Natural killer cell treated with Interleukin-12 subunit alpha and Interleukin-12 subunit beta and Interleukin-15 and Interleukin-18, amount 100 ng/mL, for 72 hours (primary cell): Measurements from ENCODE around the gene SENP3. TPM values are rescaled to one million over a fixed set of nuclear protein-coding genes. Genes with fewer than 3 reads are reported as not detected.

Experiments used
- ATAC-seq, 2 donors: fragments of 150-1000 bp; cut with Tn5 transposase in 1 of 2; sonication (Bioruptor Pico), chemical (Tn5 transposase) in 1 of 2; 2 replicates each; pipeline ENCODE4 v1.10.0; 2021
- DNase-seq: peaks from one replicate; pipeline ENCODE4 v3.0.0; 2022; ENCODE audit warnings: low spot score
- H3K27ac Mint-ChIP-seq, 2 donors: 1 replicate in 1 of 2; 2 replicates in 1 of 2; pipeline ENCODE4 v1.8.0; 2022; ENCODE audit warnings: mixed read lengths in 2 of 2, mild to moderate bottlenecking in 1 of 2, moderate library complexity in 1 of 2
- H3K27me3 Mint-ChIP-seq, 2 donors: 1 replicate in 1 of 2; 2 replicates in 1 of 2; pipeline ENCODE4 v1.8.0; 2022; ENCODE audit warnings: mixed read lengths in 2 of 2
- H3K36me3 Mint-ChIP-seq: one replicate; pipeline ENCODE4 v1.8.0; 2022; ENCODE audit warnings: mixed read lengths
- H3K4me1 Mint-ChIP-seq, 2 donors: 1 replicate in 1 of 2; 2 replicates in 1 of 2; pipeline ENCODE4 v1.8.0; 2022; ENCODE audit warnings: low read depth in 2 of 2, mixed read lengths in 2 of 2, mild to moderate bottlenecking in 1 of 2
- H3K4me3 Mint-ChIP-seq: one replicate; pipeline ENCODE4 v1.8.0; 2022; ENCODE audit warnings: mixed read lengths
- H3K9me3 Mint-ChIP-seq: 2 replicates; pipeline ENCODE4 v1.8.0; 2022; ENCODE audit warnings: mixed read lengths
- total RNA-seq, 2 donors: library from RNA; stranded (reverse); gene quantifications; one replicate each; pipeline ENCODE4 v1.2.3, GENCODE V29; 2022

Gene SENP3
- 10 to 100 TPM; 56.2 to 90.1 TPM for total RNA-seq

DNA sequence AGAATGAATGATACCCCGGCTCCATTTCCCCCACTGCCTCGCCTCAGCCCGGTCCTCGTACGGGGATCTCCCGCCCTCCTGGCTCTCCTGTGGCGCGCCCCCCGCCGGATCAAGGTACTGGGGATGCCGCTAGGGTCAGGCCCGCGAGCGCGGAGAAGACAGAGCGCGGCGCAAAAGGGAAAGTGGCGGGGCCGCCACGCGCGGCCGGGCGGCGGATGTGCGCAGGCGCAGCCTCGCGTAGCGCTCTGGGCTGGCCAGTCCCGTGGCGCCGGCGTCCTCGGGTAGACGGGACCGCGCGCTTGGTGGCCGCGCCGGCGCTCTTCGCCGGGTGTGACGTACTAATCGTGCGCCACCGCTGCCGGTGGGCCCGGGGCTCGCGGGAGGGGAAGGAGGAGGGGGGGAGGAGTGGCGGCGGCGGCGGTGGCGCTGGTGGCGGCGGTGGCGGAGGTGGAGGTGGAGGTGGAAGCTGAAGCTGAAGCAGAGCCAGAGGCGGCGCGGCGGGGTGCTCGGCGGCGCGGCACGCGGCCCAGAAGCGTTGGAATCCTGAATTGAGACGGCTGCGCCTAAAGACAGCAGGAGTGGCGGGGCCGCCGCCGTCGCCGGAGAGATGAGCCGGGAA, at the start of gene SENP3:
SENP3 (plus strand) TSS at position 331 of the 619 bp plus-strand sequence. CDS start 1,158 bp downstream, outside the sequence.
- H3K27me3 Mint-ChIP-seq: no peaks in the 10 kb centered on the region
- ATAC-seq (peak; percentile 91 to 94), DNase-seq (peak; percentile 96)
- H3K4me1 Mint-ChIP-seq: peaks cover 31 to 41% of the 10 kb centered on the region in 2 donors
- H3K9me3 Mint-ChIP-seq: no peaks in the 10 kb centered on the region
- peak within 1 kb of the TSS; percentile 84 to 88 for H3K27ac Mint-ChIP-seq
- peak within 1 kb of the TSS; percentile 92 for H3K4me3 Mint-ChIP-seq
- H3K36me3 Mint-ChIP-seq: no peaks in the 10 kb centered on the region

DNA sequence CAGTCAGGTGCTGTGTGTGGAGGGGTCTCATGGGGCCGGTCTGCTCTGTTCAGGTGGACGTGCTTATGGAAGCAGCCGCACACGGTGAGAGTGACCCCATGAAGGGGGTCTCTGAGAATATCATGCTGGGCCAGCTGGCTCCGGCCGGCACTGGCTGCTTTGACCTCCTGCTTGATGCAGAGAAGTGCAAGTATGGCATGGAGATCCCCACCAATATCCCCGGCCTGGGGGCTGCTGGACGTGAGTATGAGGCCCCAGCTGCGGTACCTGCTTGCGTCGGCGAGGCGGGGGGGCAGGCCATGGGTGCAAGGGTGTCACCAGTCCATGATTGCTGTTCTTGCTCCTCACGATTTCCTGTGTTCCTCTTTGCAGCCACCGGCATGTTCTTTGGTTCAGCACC, 49.6 kb upstream of the SENP3 start:
- no peak overlapping the region for H3K27ac Mint-ChIP-seq
- no peaks in the 10 kb centered on the region for H3K9me3 Mint-ChIP-seq
- DNase-seq (no peak), ATAC-seq (peak in 1 of 2 donors; percentile 46)
- peaks cover 0 to 4% of the 10 kb centered on the region in 2 donors for H3K4me1 Mint-ChIP-seq
- H3K4me3 Mint-ChIP-seq: no peak overlapping the region
- no peaks in the 10 kb centered on the region for H3K27me3 Mint-ChIP-seq
- H3K36me3 Mint-ChIP-seq: peaks cover 26% of the 10 kb centered on the region

DNA sequence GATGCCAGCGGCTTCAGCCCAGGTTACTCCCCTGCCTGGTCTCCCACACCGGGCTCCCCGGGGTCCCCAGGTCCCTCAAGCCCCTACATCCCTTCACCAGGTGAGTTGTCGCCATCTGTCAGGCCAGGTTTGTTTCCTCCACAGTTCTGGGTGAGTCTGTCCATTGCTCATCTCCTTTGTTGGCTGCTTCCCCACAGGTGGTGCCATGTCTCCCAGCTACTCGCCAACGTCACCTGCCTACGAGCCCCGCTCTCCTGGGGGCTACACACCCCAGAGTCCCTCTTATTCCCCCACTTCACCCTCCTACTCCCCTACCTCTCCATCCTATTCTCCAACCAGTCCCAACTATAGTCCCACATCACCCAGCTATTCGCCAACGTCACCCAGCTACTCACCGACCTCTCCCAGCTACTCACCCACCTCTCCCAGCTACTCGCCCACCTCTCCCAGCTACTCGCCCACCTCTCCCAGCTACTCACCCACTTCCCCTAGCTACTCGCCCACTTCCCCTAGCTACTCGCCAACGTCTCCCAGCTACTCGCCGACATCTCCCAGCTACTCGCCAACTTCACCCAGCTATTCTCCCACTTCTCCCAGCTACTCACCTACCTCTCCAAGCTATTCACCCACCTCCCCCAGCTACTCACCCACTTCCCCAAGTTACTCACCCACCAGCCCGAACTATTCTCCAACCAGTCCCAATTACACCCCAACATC, 48.7 kb upstream of the SENP3 start:
- ATAC-seq: peak in 1 of 2 donors; percentile 18
- Mint-ChIP-seq H3K27ac (no peak overlapping the region), H3K4me3 (no peak overlapping the region), H3K4me1 (peaks cover 0 to 4% of the 10 kb centered on the region in 2 donors), H3K27me3 (no peaks in the 10 kb centered on the region), H3K36me3 (peaks cover 26% of the 10 kb centered on the region), H3K9me3 (no peaks in the 10 kb centered on the region)
- DNase-seq: no peak

GRCh38 chr17:7513850-7514419, 47.8 kb upstream of the SENP3 start:
- Mint-ChIP-seq H3K36me3 (peaks cover 18% of the 10 kb centered on the region), H3K4me3 (no peak overlapping the region), H3K27me3 (no peaks in the 10 kb centered on the region), H3K27ac (no peak overlapping the region), H3K4me1 (peaks cover 0 to 4% of the 10 kb centered on the region in 2 donors), H3K9me3 (no peaks in the 10 kb centered on the region)
- ATAC-seq: peak in 1 of 2 donors; percentile 4
- DNase-seq: no peak

- no peaks in the 10 kb centered on the region for H3K9me3 Mint-ChIP-seq
- no peak for ATAC-seq
- H3K27ac Mint-ChIP-seq: peak overlapping the region in 1 of 2 donors; percentile 72
Observed at GRCh38 chr17:7515911-7516610, 45.7 kb upstream of the SENP3 start.

GRCh38 chr17:7523033-7523432, 38.7 kb upstream of the SENP3 start:
- H3K4me3 Mint-ChIP-seq: no peak overlapping the region
- no peaks in the 10 kb centered on the region for H3K27me3 Mint-ChIP-seq
- peaks cover 4% of the 10 kb centered on the region for H3K36me3 Mint-ChIP-seq
- no peaks in the 10 kb centered on the region for H3K9me3 Mint-ChIP-seq
- no peak overlapping the region for H3K27ac Mint-ChIP-seq
- ATAC-seq (peak; percentile 67), DNase-seq (no peak)
- H3K4me1 Mint-ChIP-seq: peaks cover 0 to 3% of the 10 kb centered on the region in 2 donors

More at GRCh38 chr17:7515911-7516610, 45.7 kb upstream of the SENP3 start:
- Mint-ChIP-seq H3K36me3 (peaks cover 10% of the 10 kb centered on the region), H3K27me3 (no peaks in the 10 kb centered on the region), H3K4me1 (peaks cover 0 to 2% of the 10 kb centered on the region in 2 donors), H3K4me3 (no peak overlapping the region)
- DNase-seq: no peak

- Mint-ChIP-seq H3K4me3 (no peak overlapping the region), H3K36me3 (peaks cover 17% of the 10 kb centered on the region), H3K27me3 (no peaks in the 10 kb centered on the region), H3K4me1 (no peaks in the 10 kb centered on the region), H3K9me3 (peaks cover 4% of the 10 kb centered on the region), H3K27ac (no peak overlapping the region)
- no peak for DNase-seq
- ATAC-seq: no peak
Observed at GRCh38 chr17:7528842-7529241, 32.9 kb upstream of the SENP3 start.

- H3K4me1 Mint-ChIP-seq: no peaks in the 10 kb centered on the region
- H3K27ac Mint-ChIP-seq: no peak overlapping the region
- DNase-seq (no peak), ATAC-seq (no peak)
- peaks cover 17% of the 10 kb centered on the region for H3K36me3 Mint-ChIP-seq
- no peaks in the 10 kb centered on the region for H3K27me3 Mint-ChIP-seq
- H3K4me3 Mint-ChIP-seq: no peak overlapping the region
- peaks cover 4% of the 10 kb centered on the region for H3K9me3 Mint-ChIP-seq
Observed at GRCh38 chr17:7530023-7530900, 31.5 kb upstream of the SENP3 start.

GRCh38 chr17:7538050-7538449, 23.7 kb upstream of the SENP3 start:
- Mint-ChIP-seq H3K27me3 (peaks cover 0 to 2% of the 10 kb centered on the region in 2 donors), H3K27ac (no peak overlapping the region), H3K36me3 (no peaks in the 10 kb centered on the region), H3K4me3 (no peak overlapping the region), H3K9me3 (no peaks in the 10 kb centered on the region), H3K4me1 (no peaks in the 10 kb centered on the region)
- no peak for ATAC-seq
- no peak for DNase-seq

DNA sequence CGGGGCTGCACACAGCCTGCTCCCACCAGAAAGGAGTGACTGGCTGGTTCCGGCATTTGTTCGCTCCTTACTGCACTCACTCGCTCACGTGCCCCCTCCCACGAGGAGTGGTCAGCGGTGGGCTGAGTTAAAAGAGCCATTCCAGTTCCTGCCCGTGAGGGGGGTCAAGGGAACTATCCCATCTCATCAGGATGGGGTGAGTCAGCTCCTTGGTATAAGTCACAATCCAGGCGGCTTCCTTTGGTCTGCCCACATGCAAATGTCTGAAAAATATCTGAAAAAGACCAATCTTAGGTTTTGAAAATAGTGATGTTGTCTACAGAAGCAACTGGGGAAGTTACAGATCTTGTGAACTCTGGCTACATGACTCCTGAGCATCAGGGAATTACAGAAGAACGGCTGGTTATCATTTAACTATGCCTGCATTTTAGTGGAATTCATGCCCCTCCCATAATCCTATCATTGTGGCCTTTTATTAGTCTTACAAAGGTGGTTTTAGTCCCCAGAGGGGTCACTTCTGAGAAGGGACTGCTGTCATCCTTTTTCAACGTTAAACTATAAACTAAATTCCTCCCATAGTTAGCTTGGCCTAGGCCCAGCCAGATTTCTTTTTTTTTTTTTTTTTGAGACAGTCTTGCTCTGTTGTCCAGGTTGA, 22.7 kb upstream of the SENP3 start:
- no peak for ATAC-seq
- peaks cover 0 to 2% of the 10 kb centered on the region in 2 donors for H3K27me3 Mint-ChIP-seq
- no peak overlapping the region for H3K27ac Mint-ChIP-seq
- H3K4me1 Mint-ChIP-seq: no peaks in the 10 kb centered on the region
- no peak for DNase-seq
- no peak overlapping the region for H3K4me3 Mint-ChIP-seq
- no peaks in the 10 kb centered on the region for H3K9me3 Mint-ChIP-seq
- H3K36me3 Mint-ChIP-seq: no peaks in the 10 kb centered on the region

- ATAC-seq (no peak), DNase-seq (no peak)
- H3K27me3 Mint-ChIP-seq: peaks cover 0 to 2% of the 10 kb centered on the region in 2 donors
- no peak overlapping the region for H3K4me3 Mint-ChIP-seq
- no peak overlapping the region for H3K27ac Mint-ChIP-seq
- H3K4me1 Mint-ChIP-seq: no peaks in the 10 kb centered on the region
- no peaks in the 10 kb centered on the region for H3K9me3 Mint-ChIP-seq
- no peaks in the 10 kb centered on the region for H3K36me3 Mint-ChIP-seq
Observed at GRCh38 chr17:7541074-7541621, 20.6 kb upstream of the SENP3 start.

- Mint-ChIP-seq H3K27me3 (no peaks in the 10 kb centered on the region), H3K36me3 (no peaks in the 10 kb centered on the region), H3K4me3 (no peak overlapping the region), H3K4me1 (peaks cover 19% of the 10 kb centered on the region in 2 donors), H3K9me3 (no peaks in the 10 kb centered on the region), H3K27ac (no peak overlapping the region)
- ATAC-seq (no peak), DNase-seq (no peak)
Observed at GRCh38 chr17:7544911-7545310, 16.8 kb upstream of the SENP3 start.
